ENCODE measurements around the gene RNF208.
"Not testable (repeated sequence)": the region's sequence is repeated elsewhere in the genome, so short reads cannot be mapped to it uniquely, and the experiment has no call there.

The RNF208 gene

DNA sequence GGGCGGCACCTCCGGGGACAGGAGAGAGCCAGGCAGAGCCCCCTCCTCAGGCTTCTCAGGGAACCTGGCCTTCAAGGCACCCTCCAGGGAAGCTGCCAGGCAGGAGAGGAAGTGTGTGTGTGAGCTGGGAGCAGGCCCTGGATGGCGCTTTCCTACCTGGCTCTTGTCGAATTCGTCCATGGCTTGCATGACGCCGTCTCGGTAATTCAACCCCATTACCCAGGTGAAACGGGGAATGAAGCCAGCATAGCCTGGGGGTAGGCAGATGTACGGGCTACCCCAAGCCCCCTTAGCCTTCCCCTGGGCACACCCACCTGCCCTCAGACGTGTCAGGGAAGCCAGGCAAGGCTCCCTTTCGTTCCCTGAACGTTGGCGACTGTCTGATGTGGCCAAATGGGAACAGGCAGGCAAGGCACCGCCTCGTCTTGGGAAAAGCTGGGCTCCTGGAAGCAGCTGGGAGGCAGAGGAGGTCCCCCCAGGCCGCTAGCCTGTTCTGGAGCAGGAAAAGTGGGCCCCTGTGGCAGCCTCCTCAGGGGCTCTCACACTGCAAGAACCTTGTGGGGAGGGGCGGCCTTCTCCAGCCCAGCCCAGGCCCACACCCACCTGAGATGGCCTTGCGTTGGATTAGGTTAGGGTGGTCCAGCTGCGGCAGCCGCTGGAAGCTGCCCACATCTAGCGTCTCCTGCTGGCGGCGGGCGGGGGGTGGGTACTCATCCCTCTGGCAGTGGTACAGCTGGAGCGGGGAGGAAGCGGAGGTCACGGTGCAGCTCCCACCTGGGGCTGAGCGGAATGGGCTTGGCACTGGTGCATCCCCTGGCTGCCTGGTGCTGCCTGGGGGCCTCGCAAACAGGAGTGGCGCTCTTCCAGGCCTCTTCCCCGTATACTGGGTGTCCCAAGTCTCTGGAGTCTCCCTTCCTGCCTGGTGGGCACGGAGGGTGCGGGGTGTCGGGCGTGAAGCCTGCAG, 22.7 kb upstream of the RNF208 start:
- peaks cover 36% of the 10 kb centered on the region for H3K4me1 ChIP-seq (ENCODE audit: control insufficient read depth, low read length)
- H3K27ac ChIP-seq (ENCODE audit: low read depth, low read length) = no peak overlapping the region
- TF ChIP-seq, protein P1, sequence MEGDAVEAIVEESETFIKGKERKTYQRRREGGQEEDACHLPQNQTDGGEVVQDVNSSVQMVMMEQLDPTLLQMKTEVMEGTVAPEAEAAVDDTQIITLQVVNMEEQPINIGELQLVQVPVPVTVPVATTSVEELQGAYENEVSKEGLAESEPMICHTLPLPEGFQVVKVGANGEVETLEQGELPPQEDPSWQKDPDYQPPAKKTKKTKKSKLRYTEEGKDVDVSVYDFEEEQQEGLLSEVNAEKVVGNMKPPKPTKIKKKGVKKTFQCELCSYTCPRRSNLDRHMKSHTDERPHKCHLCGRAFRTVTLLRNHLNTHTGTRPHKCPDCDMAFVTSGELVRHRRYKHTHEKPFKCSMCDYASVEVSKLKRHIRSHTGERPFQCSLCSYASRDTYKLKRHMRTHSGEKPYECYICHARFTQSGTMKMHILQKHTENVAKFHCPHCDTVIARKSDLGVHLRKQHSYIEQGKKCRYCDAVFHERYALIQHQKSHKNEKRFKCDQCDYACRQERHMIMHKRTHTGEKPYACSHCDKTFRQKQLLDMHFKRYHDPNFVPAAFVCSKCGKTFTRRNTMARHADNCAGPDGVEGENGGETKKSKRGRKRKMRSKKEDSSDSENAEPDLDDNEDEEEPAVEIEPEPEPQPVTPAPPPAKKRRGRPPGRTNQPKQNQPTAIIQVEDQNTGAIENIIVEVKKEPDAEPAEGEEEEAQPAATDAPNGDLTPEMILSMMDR (IDR thresholded peaks at IDR 0.05; ENCODE audit: low read depth, low read length, poor library complexity, severe bottlenecking) = no peak
- no peak for TF ChIP-seq EZH2phosphoT487 (IDR thresholded peaks at IDR 0.05; ENCODE audit: borderline replicate concordance, low read length)
- H4K20me1 ChIP-seq (ENCODE audit: control insufficient read depth, insufficient read depth, low read depth, low read length) = peaks cover 21% of the 10 kb centered on the region
- H3K4me2 ChIP-seq (ENCODE audit: low read length) = no peak overlapping the region
- peaks cover 12% of the 10 kb centered on the region for H3F3A ChIP-seq (ENCODE audit: control insufficient read depth, insufficient read depth)
- no peaks in the 10 kb centered on the region for H3K9me2 ChIP-seq (replicated peaks; ENCODE audit: control insufficient read depth, low read length)
- H3K36me3 ChIP-seq (ENCODE audit: control insufficient read depth, low read length) = peaks cover 26% of the 10 kb centered on the region
- H3K27me3 ChIP-seq (ENCODE audit: control insufficient read depth, low read length) = no peaks in the 10 kb centered on the region
- H3K4me3 ChIP-seq (ENCODE audit: low read length) = no peak overlapping the region
- no peaks in the 10 kb centered on the region for H3K9me3 ChIP-seq (ENCODE audit: control insufficient read depth, insufficient read depth, low read length)
- H3K79me2 ChIP-seq (ENCODE audit: control insufficient read depth, low read length) = peaks cover 23% of the 10 kb centered on the region

DNA sequence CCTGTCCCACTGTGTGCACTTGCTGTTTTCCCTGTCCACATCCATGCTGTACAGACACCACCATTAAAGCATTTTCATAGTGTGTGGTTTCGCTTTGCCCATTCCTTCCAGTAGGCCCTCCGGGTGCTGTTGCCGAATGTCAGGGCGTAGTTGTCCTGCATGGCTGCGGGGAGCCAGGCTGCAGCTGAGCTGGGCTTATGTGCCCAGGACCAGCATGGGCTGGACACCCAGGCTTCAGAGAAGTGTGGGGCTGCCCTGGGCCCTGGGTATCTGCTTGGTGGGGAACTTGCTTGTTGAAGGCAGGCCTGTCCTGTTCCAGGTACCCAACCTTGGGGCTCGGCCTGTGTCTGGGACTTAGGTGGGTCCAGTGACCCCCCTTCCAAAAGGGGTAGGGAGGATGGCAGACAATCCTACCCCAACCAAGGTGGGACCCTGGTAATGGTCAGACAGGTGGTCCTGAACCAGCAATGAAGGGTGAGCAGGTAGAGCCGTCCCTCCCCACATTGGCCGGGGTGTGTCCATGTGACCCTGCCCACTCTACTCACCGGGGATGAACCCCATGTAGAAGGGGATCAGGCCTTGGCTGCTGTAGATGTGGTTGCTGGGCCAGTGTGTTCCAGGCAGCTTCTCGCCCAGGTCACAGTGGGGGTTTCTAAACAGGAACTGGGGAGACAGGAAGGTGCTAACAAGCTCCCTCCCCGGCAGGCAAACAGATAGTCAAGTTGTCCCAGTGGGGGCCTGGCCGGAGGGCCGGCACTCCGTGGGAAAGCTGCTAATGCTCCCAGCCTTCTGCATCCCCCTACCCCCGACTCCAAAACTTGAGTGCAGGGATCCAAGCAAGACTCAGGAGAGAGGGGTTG, 21.8 kb upstream of the RNF208 start:
- H3K27ac ChIP-seq (ENCODE audit: low read depth, low read length) = no peak overlapping the region
- peak overlapping the region; percentile 82 for H3K4me2 ChIP-seq (ENCODE audit: low read length)
- H3K4me1 ChIP-seq (ENCODE audit: control insufficient read depth, low read length) = peaks cover 40% of the 10 kb centered on the region
- peaks cover 32% of the 10 kb centered on the region for H3K79me2 ChIP-seq (ENCODE audit: control insufficient read depth, low read length)
- peaks cover 28% of the 10 kb centered on the region for H3K36me3 ChIP-seq (ENCODE audit: control insufficient read depth, low read length)
- TF ChIP-seq, protein P1 (IDR thresholded peaks at IDR 0.05; ENCODE audit: low read depth, low read length, poor library complexity, severe bottlenecking) = no peak
- no peak for TF ChIP-seq EZH2phosphoT487 (IDR thresholded peaks at IDR 0.05; ENCODE audit: borderline replicate concordance, low read length)
- H3K27me3 ChIP-seq (ENCODE audit: control insufficient read depth, low read length) = no peaks in the 10 kb centered on the region
- H3K4me3 ChIP-seq (ENCODE audit: low read length) = peak overlapping the region; percentile 10; the same call in 1 of the 2 replicates
- peaks cover 21% of the 10 kb centered on the region for H4K20me1 ChIP-seq (ENCODE audit: control insufficient read depth, insufficient read depth, low read depth, low read length)
- H3F3A ChIP-seq (ENCODE audit: control insufficient read depth, insufficient read depth) = peaks cover 12% of the 10 kb centered on the region
- H3K9me2 ChIP-seq (replicated peaks; ENCODE audit: control insufficient read depth, low read length) = no peaks in the 10 kb centered on the region
- no peaks in the 10 kb centered on the region for H3K9me3 ChIP-seq (ENCODE audit: control insufficient read depth, insufficient read depth, low read length)

- H3K27ac ChIP-seq (ENCODE audit: low read depth, low read length); H3K9me3 ChIP-seq (ENCODE audit: control insufficient read depth, insufficient read depth, low read length); H3K27me3 ChIP-seq (ENCODE audit: control insufficient read depth, low read length); H3K9me2 ChIP-seq (replicated peaks; ENCODE audit: control insufficient read depth, low read length); H3F3A ChIP-seq (ENCODE audit: control insufficient read depth, insufficient read depth): not testable (repeated sequence)
- Histone ChIP-seq H3K4me1 (ENCODE audit: control insufficient read depth, low read length) (peaks cover 46% of the 10 kb centered on the region), H3K36me3 (ENCODE audit: control insufficient read depth, low read length) (peaks cover 29% of the 10 kb centered on the region), H3K79me2 (ENCODE audit: control insufficient read depth, low read length) (peaks cover 38% of the 10 kb centered on the region), H3K4me2 (ENCODE audit: low read length) (peak overlapping the region; percentile 82), H4K20me1 (ENCODE audit: control insufficient read depth, insufficient read depth, low read depth, low read length) (peaks cover 21% of the 10 kb centered on the region), H3K4me3 (ENCODE audit: low read length) (peak overlapping the region; percentile 84)
These were observed 21.2 kb upstream of the RNF208 start for GRCh38 chr9:137243266-137243625.

Data from DOHH2 (cell line).